ENCODE data around the gene TTPAL. TPM values are rescaled to one million over a fixed set of nuclear protein-coding genes. Genes with fewer than 3 reads are reported as not detected.

TTPAL gene
- total and polyA plus RNA-seq, 2 of the 4 experiments (the other 2 are of a cell fraction): 8.2 to 18.1 TPM

- intact Hi-C loops (cut with micrococcal nuclease): loop anchor here (5.0 kb wide), 1 partner anchor 116 kb away; no protein-coding TSS in a partner anchor
- Histone ChIP-seq H2BK120ac (ENCODE audit: low read depth, low read length) (peak overlapping the region; percentile 92), H3K27ac (ENCODE audit: insufficient read depth, low read length) (peak overlapping the region; percentile 63), H4K5ac (ENCODE audit: low read depth, low read length) (peak overlapping the region; percentile 23; the same call in 1 of the 2 replicates), H3K23ac (ENCODE audit: low read depth, low read length) (peak overlapping the region; percentile 40; the same call in 1 of the 2 replicates), H2AK5ac (ENCODE audit: low read depth, low read length) (peak overlapping the region; percentile 81), H3K18ac (ENCODE audit: low read depth, low read length) (peak overlapping the region; percentile 78; the same call in 1 of the 2 replicates), H3K14ac (replicated peaks; ENCODE audit: low read depth, low read length) (peak overlapping the region; percentile 85), H4K91ac (ENCODE audit: insufficient read depth, low read depth, low read length) (peak overlapping the region; percentile 56), H3K9me3 (ENCODE audit: control insufficient read depth, insufficient read depth, low read length) (no peaks in the 10 kb centered on the region), H2BK20ac (ENCODE audit: low read depth, low read length) (peak overlapping the region; percentile 89), H3K4ac (ENCODE audit: low read depth, low read length) (peak overlapping the region; percentile 90), H2AK9ac (replicated peaks; ENCODE audit: low read depth, low read length, poor library complexity) (no peak overlapping the region), H3K4me3 (ENCODE audit: insufficient read depth, low read depth, low read length) (no peak overlapping the region), H3K4me2 (ENCODE audit: low read depth, low read length) (no peak overlapping the region; the same call in 1 of the 2 replicates), H4K20me1 (ENCODE audit: insufficient read depth, low read length) (peaks cover 13% of the 10 kb centered on the region; the same call in 1 of the 2 replicates), H3K4me1 (ENCODE audit: control insufficient read depth, insufficient read depth, low read length) (peaks cover 31% of the 10 kb centered on the region), H3K9me1 (ENCODE audit: insufficient read depth, low read length) (peaks cover 20% of the 10 kb centered on the region), H3K27me3 (ENCODE audit: control insufficient read depth, insufficient read depth, low read length) (no peaks in the 10 kb centered on the region), H3K36me3 (ENCODE audit: control insufficient read depth, insufficient read depth, low read length) (peaks cover 28% of the 10 kb centered on the region), H2BK5ac (ENCODE audit: low read depth, low read length, poor library complexity, severe bottlenecking) (peak overlapping the region; percentile 98), H2AFZ (replicated peaks; ENCODE audit: low read length, poor library complexity) (no peak overlapping the region), H3K9ac (ENCODE audit: low read depth, low read length) (no peak overlapping the region), H2BK15ac (ENCODE audit: low read depth, low read length) (peak overlapping the region; percentile 75), H3K56ac (ENCODE audit: extremely low read depth, insufficient read depth, low read length) (peak overlapping the region; percentile 22), H3K79me1 (ENCODE audit: low read depth in 1 of 2, low read length in 2 of 2) (peaks cover 20 to 52% of the 10 kb centered on the region in 2 experiments), H4K8ac (ENCODE audit: low read depth in 2 of 2, low read length in 2 of 2) (peak overlapping the region; percentile 5 to 84; a peak in 3 of 4 replicates)
- ChIA-PET POLR2A (ENCODE audit: unreplicated experiment) (no interaction called here), CTCF (no interaction called here)
- no TSS peak for BruUV-seq (replicated peaks)
- peak; percentile 59 for TF ChIP-seq NFE2L2 (IDR thresholded peaks at IDR 0.05; ENCODE audit: low read depth, low read length)
- TF ChIP-seq BHLHE40 (IDR thresholded peaks at IDR 0.05; ENCODE audit: low read depth, low read length): peak; percentile 74
- TF ChIP-seq USF2 (IDR thresholded peaks at IDR 0.05; ENCODE audit: low read depth, low read length): peak; percentile 25; the same call in 1 of the 2 replicates
- TF ChIP-seq MAFK (IDR thresholded peaks at IDR 0.05; ENCODE audit: low read depth, low read length): peak; percentile 46
- no peak for TF ChIP-seq RFX5 (IDR thresholded peaks at IDR 0.05; ENCODE audit: low read depth, low read length)
- peak; percentile 99 for TF ChIP-seq FOS (IDR thresholded peaks at IDR 0.05; ENCODE audit: low read depth, low read length)
- TF ChIP-seq CEBPB (IDR thresholded peaks at IDR 0.05; ENCODE audit: low read depth, low read length): peak; percentile 39; the same call in 1 of the 2 replicates
- peak; percentile 43; the same call in 1 of the 2 replicates for TF ChIP-seq CHD1 (IDR thresholded peaks at IDR 0.05; ENCODE audit: low read depth, low read length)
- TF ChIP-seq MAZ (IDR thresholded peaks at IDR 0.05; ENCODE audit: borderline replicate concordance, low read depth, low read length): no peak
- peak; percentile 45 for ATAC-seq (ENCODE audit: low read depth)
- WGBS, 2 experiments (ENCODE audit: extremely low coverage in 2 of 2, insufficient read length in 1 of 2): no CpG with 5 or more reads among the region's 3 CpGs
- DNase-seq: peak; percentile 99
- in situ Hi-C loops (cut with MboI; ENCODE audit: low sequenced_read_pairs): loop anchor here (25.0 kb wide), 1 partner anchor 1291 kb away; the partner anchor contains the start of genes DNTTIP1 and WFDC3
- dilution Hi-C loops (cut with HindIII; ENCODE audit: low sequenced_read_pairs, unreplicated experiment): no loop called here
Measured at GRCh38 chr20:44495802-44496481, 20.3 kb downstream of the TTPAL start.

Data from IMR-90 (cell line).